ENCODE results near the gene ZNF224. TPM values are rescaled to one million over a fixed set of nuclear protein-coding genes. Genes with fewer than 3 reads are reported as not detected.
"Not testable (repeated sequence)": the region's sequence is repeated elsewhere in the genome, so short reads cannot be mapped to it uniquely, and the experiment has no call there.

Gene ZNF224
- polyA plus RNA-seq, 2 of the 4 experiments (the other 2 are of a cell fraction) = 17.0 to 25.0 TPM

DNA sequence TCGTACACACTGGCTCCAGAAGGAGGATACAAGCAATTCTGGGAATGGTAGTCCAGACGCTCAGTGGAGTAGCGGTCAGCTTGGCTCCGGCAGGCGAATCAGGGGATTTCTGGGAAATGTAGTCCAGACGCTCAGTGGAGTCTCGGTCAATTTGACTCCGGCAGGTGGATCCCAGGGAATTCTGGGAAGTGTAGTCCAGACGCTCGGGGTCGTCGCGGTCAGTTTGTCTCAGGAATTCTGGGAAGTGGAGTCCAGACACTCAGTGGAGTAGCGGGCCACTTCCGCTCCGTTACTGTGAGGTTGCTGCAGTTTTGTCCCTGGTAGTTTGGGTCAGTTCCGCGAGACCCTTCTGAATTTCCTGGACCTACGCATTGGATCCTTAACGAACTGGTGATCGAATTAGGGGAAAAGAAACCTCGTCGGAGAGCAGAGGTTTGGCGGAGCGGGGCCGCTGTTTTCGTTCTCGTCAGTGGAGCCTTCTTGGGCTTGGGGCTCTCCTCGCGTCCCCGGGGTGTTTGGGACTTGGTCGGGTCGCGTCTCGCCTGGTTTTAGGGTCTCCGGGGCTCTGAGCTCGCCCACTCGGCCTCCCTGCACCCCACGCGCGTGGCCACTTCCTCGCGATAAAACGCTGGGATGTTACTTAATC is 19.1 kb downstream of the ZNF224 start, which contains the start of gene ZNF225 (continued):
- TF ChIP-seq, protein P1, sequence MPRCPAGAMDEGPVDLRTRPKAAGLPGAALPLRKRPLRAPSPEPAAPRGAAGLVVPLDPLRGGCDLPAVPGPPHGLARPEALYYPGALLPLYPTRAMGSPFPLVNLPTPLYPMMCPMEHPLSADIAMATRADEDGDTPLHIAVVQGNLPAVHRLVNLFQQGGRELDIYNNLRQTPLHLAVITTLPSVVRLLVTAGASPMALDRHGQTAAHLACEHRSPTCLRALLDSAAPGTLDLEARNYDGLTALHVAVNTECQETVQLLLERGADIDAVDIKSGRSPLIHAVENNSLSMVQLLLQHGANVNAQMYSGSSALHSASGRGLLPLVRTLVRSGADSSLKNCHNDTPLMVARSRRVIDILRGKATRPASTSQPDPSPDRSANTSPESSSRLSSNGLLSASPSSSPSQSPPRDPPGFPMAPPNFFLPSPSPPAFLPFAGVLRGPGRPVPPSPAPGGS (IDR thresholded peaks at IDR 0.05) = 0 out of 3 replicates have a peak, but pooled peaks have one; percentile 27

DNA sequence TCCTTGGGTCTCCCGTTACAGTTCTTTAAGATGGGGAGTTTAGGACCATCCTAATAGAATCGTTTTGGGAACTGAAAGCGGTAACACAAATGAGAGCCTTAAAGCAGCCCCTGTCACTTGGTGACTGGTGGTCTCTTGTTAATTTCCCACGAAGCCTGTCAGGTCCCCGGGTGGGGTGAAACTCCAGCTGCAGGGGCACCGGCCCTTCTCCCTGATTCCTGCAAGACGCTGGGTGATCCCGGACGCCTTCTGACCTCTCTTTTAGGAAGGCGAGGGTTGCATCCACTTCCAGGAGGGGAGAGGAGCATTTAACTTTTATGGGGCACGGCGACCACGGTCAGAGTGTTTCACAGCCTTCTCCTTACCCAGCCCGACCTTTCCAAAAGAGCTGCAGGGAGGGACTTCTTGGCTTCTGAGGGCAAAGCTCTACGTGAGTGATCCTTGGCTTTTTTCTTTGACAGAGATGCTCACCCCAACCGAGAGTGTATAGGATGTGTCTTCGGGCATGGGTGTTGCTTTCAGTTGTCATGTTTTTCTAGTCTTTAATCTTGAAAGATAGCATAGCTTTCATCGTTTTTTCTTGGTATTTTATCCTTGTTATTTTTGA is 19.7 kb downstream of the ZNF224 start:
- Histone ChIP-seq H3K27ac (peak overlapping the region; percentile 79 to 84), H3K4me3 (peak overlapping the region; percentile 79), H3K9me3 (peaks cover 32% of the 10 kb centered on the region), H3K4me1 (no peaks in the 10 kb centered on the region), H3K4me2 (peak overlapping the region; percentile 91)
- FAIRE-seq = no peak
- POLR2A ChIA-PET = interaction anchor here (2.6 kb wide), 1 partner anchor 20 kb away, joined by 18 read pairs; the partner anchor contains the start of gene ZNF224
- peak; percentile 32 to 36; a peak in 5 of 6 replicates for ATAC-seq
- 14% methylated on average over 17 of the region's 18 CpGs for WGBS (ENCODE audit: missing lambda C conversion rate)
- CTCF ChIA-PET = interaction anchor here (0.6 to 1.4 kb wide), 2 partner anchors 17 to 224 kb away, joined by 3 to 4 read pairs; no protein-coding TSS in a partner anchor
- no peak for TF ChIP-seq HOXB5 (CRISPR knock-in tag; IDR thresholded peaks at IDR 0.05)
- TF ChIP-seq JUN (IDR thresholded peaks at IDR 0.05) = no peak
- TF ChIP-seq KDM5A (IDR thresholded peaks at IDR 0.05) = no peak
- no peak for TF ChIP-seq MAZ (IDR thresholded peaks at IDR 0.05; ENCODE audit: borderline replicate concordance, low read depth, low read length)
- no peak for TF ChIP-seq RARB (CRISPR knock-in tag; IDR thresholded peaks at IDR 0.05)
- TF ChIP-seq, protein P2, sequence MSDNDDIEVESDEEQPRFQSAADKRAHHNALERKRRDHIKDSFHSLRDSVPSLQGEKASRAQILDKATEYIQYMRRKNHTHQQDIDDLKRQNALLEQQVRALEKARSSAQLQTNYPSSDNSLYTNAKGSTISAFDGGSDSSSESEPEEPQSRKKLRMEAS (IDR thresholded peaks at IDR 0.05) = no peak
- no peak for TF ChIP-seq SREBF2 (IDR thresholded peaks at IDR 0.05)
- TF ChIP-seq FOXS1 (CRISPR knock-in tag; IDR thresholded peaks at IDR 0.05) = no peak
- TF ChIP-seq BHLHE40 (IDR thresholded peaks at IDR 0.05; ENCODE audit: low read depth, low read length) = no peak
- TF ChIP-seq ZC3H11A (IDR thresholded peaks at IDR 0.05) = no peak
- no peak for TF ChIP-seq ZNF302 (CRISPR knock-in tag; IDR thresholded peaks at IDR 0.05)
- TF ChIP-seq, protein P3, sequence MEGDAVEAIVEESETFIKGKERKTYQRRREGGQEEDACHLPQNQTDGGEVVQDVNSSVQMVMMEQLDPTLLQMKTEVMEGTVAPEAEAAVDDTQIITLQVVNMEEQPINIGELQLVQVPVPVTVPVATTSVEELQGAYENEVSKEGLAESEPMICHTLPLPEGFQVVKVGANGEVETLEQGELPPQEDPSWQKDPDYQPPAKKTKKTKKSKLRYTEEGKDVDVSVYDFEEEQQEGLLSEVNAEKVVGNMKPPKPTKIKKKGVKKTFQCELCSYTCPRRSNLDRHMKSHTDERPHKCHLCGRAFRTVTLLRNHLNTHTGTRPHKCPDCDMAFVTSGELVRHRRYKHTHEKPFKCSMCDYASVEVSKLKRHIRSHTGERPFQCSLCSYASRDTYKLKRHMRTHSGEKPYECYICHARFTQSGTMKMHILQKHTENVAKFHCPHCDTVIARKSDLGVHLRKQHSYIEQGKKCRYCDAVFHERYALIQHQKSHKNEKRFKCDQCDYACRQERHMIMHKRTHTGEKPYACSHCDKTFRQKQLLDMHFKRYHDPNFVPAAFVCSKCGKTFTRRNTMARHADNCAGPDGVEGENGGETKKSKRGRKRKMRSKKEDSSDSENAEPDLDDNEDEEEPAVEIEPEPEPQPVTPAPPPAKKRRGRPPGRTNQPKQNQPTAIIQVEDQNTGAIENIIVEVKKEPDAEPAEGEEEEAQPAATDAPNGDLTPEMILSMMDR (IDR thresholded peaks at IDR 0.05) = no peak
- peak in 1 of 2 experiments; percentile 46 for DNase-seq (ENCODE audit: low read depth in 1 of 2, low spot score in 1 of 2)

DNA sequence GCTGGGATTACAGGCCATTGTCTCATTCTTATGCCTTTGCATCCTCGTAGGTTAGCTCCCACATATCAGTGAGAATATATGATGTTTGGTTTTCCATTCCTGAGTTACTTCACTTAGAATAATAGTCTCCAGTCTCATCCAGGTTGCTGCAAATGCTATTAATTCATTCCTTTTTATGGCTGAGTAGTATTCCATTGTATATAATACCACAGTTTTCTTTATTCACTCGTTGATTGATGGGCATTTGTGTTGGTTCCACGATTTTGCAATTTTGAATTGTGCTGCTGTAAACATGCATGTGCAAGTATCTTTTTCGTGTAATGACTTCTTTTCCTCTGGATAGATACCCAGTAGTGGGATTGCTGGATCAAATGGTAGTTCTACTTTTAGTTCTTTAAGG is 27.0 kb downstream of the ZNF224 start:
- CTCF ChIA-PET; H3K4me2 ChIP-seq; DNase-seq (ENCODE audit: low read depth in 1 of 2, low spot score in 1 of 2); H3K27ac ChIP-seq; POLR2A ChIA-PET; H3K4me1 ChIP-seq; ATAC-seq; FAIRE-seq; H3K4me3 ChIP-seq: not testable (repeated sequence)
- H3K9me3 ChIP-seq = peaks cover 37% of the 10 kb centered on the region
- 55% methylated on average over 4 of the region's 4 CpGs for WGBS (ENCODE audit: missing lambda C conversion rate)

DNA sequence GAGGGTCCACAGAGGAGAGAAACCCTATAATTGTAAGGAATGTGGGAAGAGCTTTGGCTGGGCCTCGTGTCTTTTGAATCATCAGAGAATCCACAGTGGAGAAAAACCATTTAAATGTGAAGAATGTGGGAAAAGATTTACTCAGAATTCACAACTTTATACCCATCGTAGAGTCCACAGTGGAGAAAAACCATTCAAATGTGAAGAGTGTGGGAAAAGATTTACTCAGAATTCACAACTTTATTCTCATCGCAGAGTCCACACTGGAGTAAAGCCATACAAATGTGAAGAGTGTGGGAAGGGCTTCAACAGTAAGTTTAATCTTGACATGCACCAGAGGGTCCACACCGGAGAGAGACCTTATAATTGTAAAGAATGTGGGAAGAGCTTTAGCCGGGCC is 37.8 kb downstream of the ZNF224 start:
- FAIRE-seq (no peak), DNase-seq (ENCODE audit: low read depth in 1 of 2, low spot score in 1 of 2) (no peak), ATAC-seq (no peak)
- H3K4me1 ChIP-seq = no peaks in the 10 kb centered on the region
- TF ChIP-seq RARB (CRISPR knock-in tag; IDR thresholded peaks at IDR 0.05) (no peak), HOXB5 (CRISPR knock-in tag; IDR thresholded peaks at IDR 0.05) (no peak), JUNB (IDR thresholded peaks at IDR 0.05) (no peak), JUN (IDR thresholded peaks at IDR 0.05) (no peak), CHD4 (IDR thresholded peaks at IDR 0.05; ENCODE audit: borderline replicate concordance) (no peak), CEBPB (IDR thresholded peaks at IDR 0.05) (no peak), POLR2AphosphoS2 (conservative IDR thresholded peaks at IDR 0.05; ENCODE audit: low read length) (no peak), FOSB (CRISPR knock-in tag; IDR thresholded peaks at IDR 0.05) (no peak)
- TF ChIP-seq, protein P4, sequence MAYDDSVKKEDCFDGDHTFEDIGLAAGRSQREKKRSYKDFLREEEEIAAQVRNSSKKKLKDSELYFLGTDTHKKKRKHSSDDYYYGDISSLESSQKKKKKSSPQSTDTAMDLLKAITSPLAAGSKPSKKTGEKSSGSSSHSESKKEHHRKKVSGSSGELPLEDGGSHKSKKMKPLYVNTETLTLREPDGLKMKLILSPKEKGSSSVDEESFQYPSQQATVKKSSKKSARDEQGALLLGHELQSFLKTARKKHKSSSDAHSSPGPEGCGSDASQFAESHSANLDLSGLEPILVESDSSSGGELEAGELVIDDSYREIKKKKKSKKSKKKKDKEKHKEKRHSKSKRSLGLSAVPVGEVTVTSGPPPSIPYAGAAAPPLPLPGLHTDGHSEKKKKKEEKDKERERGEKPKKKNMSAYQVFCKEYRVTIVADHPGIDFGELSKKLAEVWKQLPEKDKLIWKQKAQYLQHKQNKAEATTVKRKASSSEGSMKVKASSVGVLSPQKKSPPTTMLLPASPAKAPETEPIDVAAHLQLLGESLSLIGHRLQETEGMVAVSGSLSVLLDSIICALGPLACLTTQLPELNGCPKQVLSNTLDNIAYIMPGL (CRISPR knock-in tag; IDR thresholded peaks at IDR 0.05; ENCODE audit: borderline replicate concordance) = no peak
- H3K9me3 ChIP-seq = peaks cover 95% of the 10 kb centered on the region
- H3K4me3 ChIP-seq = no peak overlapping the region
- CTCF ChIA-PET = interaction anchor here (1.3 kb wide), 1 partner anchor 42 kb away, joined by 3 read pairs; no protein-coding TSS in a partner anchor
- POLR2A ChIA-PET = no interaction called here
- H3K4me2 ChIP-seq = no peak overlapping the region
- H3K27ac ChIP-seq = no peak overlapping the region
- 89% methylated on average over 5 of the region's 5 CpGs for WGBS (ENCODE audit: missing lambda C conversion rate)

Measured in A549 (cell line).